ENCODE data around the gene CD226.

GRCh38 chr18:69871363-69871762, 76.3 kb downstream of the CD226 start:
- no peak for TF ChIP-seq PATZ1 (CRISPR knock-in tag; IDR thresholded peaks at IDR 0.05; ENCODE audit: borderline replicate concordance)
- no peak for TF ChIP-seq TCF4 (CRISPR knock-in tag; IDR thresholded peaks at IDR 0.05; ENCODE audit: borderline replicate concordance)
